Gastrocnemius medialis (tissue), 4 donors: ENCODE measurements around the gene CFAP141. TPM values are rescaled to one million over a fixed set of nuclear protein-coding genes. Genes with fewer than 3 reads are reported as not detected.

Experiments used
- ATAC-seq, 2 donors: fragments of 150-250 bp; one replicate each; pipeline ENCODE4 v1.9.1; 2016
- DNase-seq, 2 donors: peaks; one replicate each; pipeline ENCODE4 v3.0.0-alpha.2; 2019
- H3K27ac ChIP-seq, 4 donors: fragments of 200-600 bp; sonication (generic); 1 replicate in 1 of 4; 2 replicates in 3 of 4; pipeline ENCODE4 v1.5.1; 2016 to 2018; ENCODE audit warnings: mild to moderate bottlenecking in 2 of 4, moderate library complexity in 1 of 4
- H3K27me3 ChIP-seq, 3 donors: fragments of 200-600 bp; sonication (generic) in 2 of 3; 1 replicate in 1 of 3; 2 replicates in 2 of 3; pipeline versions ENCODE4 v1.5.1 to v1.6.0; 2016 to 2019; ENCODE audit warnings: mild to moderate bottlenecking in 1 of 3, moderate library complexity in 1 of 3
- H3K36me3 ChIP-seq, 2 donors: fragments of 200-600 bp; sonication (generic) in 1 of 2; one replicate each; pipeline ENCODE4 v1.5.1; 2017 to 2018
- H3K4me1 ChIP-seq, 2 donors: fragments of 200-600 bp; sonication (generic) in 1 of 2; one replicate each; pipeline ENCODE4 v1.5.1; 2016 to 2017; ENCODE audit warnings: mild to moderate bottlenecking in 2 of 2
- H3K4me3 ChIP-seq, 4 donors: fragments of 200-600 bp; sonication (generic) in 3 of 4; 1 replicate in 1 of 4; 2 replicates in 3 of 4; pipeline ENCODE4 v1.5.1; 2016 to 2019; ENCODE audit warnings: mild to moderate bottlenecking in 2 of 4
- H3K9me3 ChIP-seq, 3 donors: fragments of 200-600 bp; sonication (generic) in 2 of 3; 1 replicate in 1 of 3; 2 replicates in 2 of 3; pipeline ENCODE4 v1.5.1; 2016 to 2019
- POLR2A ChIP-seq, 2 donors: fragments of 450-650 bp; IDR thresholded peaks; one replicate each; pipeline ENCODE4 v1.6.1; 2017; ENCODE audit warnings: antibody characterized with exemption in 2 of 2, mild to moderate bottlenecking in 2 of 2, moderate library complexity in 2 of 2
- in situ Hi-C, 4 donors: fragments of 200-750 bp; cut with MboI; loops; one replicate each; pipeline versions ENCODE4 v1.15.0 to v1.8.0; 2017; ENCODE audit warnings: low sequenced_read_pairs in 4 of 4
- intact Hi-C: fragments of 100-400 bp; cut with DNase I; formaldehyde crosslinking; loops from one replicate; pipeline ENCODE4 v1.15.1; 2023; ENCODE audit warnings: low total_unique reads
- total RNA-seq, 4 donors: library from RNA; depleted of rRNA; stranded (reverse); fragments of >200 nt; gene quantifications; one replicate each; pipeline versions ENCODE4 v1.1.0 to v1.2.3, GENCODE V29; 2016
- TF ChIP-seq, protein P1 (sequence below), 5 experiments: fragments of 450-650 bp in 3 of 5; fragments of 200-600 bp in 2 of 5; sonication (generic) in 2 of 5; IDR thresholded peaks in 4 of 5; conservative IDR thresholded peaks in 1 of 5; 1 replicate in 4 of 5; 2 replicates in 1 of 5; pipeline ENCODE4 v1.5.1; 2016 to 2019; ENCODE audit warnings: antibody characterized with exemption in 5 of 5, mild to moderate bottlenecking in 3 of 5, moderate library complexity in 3 of 5

The CFAP141 gene
- total RNA-seq, 4 donors from 2014 or later, result not detected

DNA sequence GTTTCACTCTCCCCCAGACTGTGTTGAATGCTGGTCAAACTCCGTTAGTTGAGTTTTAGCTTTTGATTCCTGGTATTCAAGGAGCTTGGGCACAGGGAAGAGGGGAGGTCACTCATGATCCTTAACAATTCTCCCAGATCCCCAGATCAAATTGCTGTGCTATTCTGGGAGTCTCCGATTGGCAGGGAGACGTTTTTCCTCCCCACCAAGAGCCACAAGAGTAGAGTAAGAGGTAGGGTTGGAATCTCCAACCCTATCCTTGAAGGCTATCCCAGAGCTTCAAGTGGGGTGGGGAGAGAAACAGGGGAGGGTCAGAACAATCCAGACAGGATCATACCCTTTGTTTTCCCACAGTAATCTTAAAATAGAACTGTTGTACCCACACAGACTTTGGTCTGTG lies 13.7 kb downstream of the CFAP141 start:
- TF ChIP-seq POLR2A (IDR thresholded peaks at IDR 0.05), result no peak
- TF ChIP-seq, protein P1, sequence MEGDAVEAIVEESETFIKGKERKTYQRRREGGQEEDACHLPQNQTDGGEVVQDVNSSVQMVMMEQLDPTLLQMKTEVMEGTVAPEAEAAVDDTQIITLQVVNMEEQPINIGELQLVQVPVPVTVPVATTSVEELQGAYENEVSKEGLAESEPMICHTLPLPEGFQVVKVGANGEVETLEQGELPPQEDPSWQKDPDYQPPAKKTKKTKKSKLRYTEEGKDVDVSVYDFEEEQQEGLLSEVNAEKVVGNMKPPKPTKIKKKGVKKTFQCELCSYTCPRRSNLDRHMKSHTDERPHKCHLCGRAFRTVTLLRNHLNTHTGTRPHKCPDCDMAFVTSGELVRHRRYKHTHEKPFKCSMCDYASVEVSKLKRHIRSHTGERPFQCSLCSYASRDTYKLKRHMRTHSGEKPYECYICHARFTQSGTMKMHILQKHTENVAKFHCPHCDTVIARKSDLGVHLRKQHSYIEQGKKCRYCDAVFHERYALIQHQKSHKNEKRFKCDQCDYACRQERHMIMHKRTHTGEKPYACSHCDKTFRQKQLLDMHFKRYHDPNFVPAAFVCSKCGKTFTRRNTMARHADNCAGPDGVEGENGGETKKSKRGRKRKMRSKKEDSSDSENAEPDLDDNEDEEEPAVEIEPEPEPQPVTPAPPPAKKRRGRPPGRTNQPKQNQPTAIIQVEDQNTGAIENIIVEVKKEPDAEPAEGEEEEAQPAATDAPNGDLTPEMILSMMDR (IDR thresholded peaks at IDR 0.05 in 4 of 5, conservative IDR thresholded peaks at IDR 0.05 in 1 of 5), result no peak
- H3K9me3 ChIP-seq, result no peaks in the 10 kb centered on the region
- DNase-seq (peak in 1 of 2 donors; percentile 54), ATAC-seq (peak; percentile 17 to 28)
- in situ Hi-C loops, result loop anchor here in 2 of 4 donors (10.0 kb wide), 1 partner anchor 82 kb away; the partner anchor contains the start of gene HAX1 (in 2 of the 2)
- H3K36me3 ChIP-seq, result no peaks in the 10 kb centered on the region
- peaks cover 21 to 24% of the 10 kb centered on the region in 2 donors for H3K4me1 ChIP-seq
- H3K27me3 ChIP-seq, result no peaks in the 10 kb centered on the region
- intact Hi-C loops, result loop anchor here (5.0 to 10.0 kb wide), 2 partner anchors 225 to 362 kb away; partner anchors contain the start of gene UBE2Q1
- peak overlapping the region in 3 of 4 donors; percentile 11 to 59 (median 46) for H3K4me3 ChIP-seq
- H3K27ac ChIP-seq, result peak overlapping the region; percentile 86 to 93 (median 90)

DNA sequence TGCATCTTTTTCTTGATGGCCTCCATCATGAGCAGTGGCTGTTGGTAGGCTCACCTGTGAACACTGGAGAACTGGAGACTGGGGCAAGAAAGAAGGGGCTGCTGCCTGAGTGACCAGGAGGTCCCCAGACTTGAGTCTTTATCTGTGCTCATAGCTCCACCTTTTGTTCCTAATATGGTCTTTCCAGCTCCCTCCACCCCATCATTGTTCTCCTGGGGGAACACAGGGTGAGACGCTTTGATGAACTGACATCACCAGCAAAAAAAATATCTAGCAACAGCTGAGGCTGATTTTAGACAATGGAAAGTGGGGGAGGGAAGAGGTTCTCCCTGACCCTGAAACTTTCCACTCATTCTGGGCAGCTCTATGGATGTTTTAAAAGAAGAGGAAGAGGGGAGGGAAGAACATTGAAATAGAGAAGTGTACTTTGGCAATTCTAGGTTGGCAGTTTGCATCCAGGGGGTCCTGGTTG lies 14.1 kb downstream of the CFAP141 start, which contains the start of gene TPM3:
Gene TPM3, minus strand, starts transcription at position 111 of the 472 bp plus-strand sequence. Its CDS starts 82 bp downstream, at position 29.
- TF ChIP-seq, protein P1 (IDR thresholded peaks at IDR 0.05 in 4 of 5, conservative IDR thresholded peaks at IDR 0.05 in 1 of 5), result no peak
- TF ChIP-seq POLR2A (IDR thresholded peaks at IDR 0.05), result peak; percentile 80 to 81
- Histone ChIP-seq H3K36me3 (no peaks in the 10 kb centered on the region), H3K27me3 (no peaks in the 10 kb centered on the region), H3K4me3 (peak within 1 kb of the TSS; percentile 46 to 62 (median 58)), H3K9me3 (no peaks in the 10 kb centered on the region), H3K4me1 (peaks cover 20 to 25% of the 10 kb centered on the region in 2 donors), H3K27ac (peak within 1 kb of the TSS; percentile 86 to 93 (median 90))
- intact Hi-C loops (loop anchor here (5.0 to 10.0 kb wide), 2 partner anchors 225 to 363 kb away; partner anchors contain the start of gene UBE2Q1), in situ Hi-C loops (loop anchor here in 2 of 4 donors (10.0 kb wide), 1 partner anchor 83 kb away; the partner anchor contains the start of gene HAX1 (in 2 of the 2))
- peak; percentile 63 to 86 for DNase-seq
- ATAC-seq, result peak; percentile 57 to 62

DNA sequence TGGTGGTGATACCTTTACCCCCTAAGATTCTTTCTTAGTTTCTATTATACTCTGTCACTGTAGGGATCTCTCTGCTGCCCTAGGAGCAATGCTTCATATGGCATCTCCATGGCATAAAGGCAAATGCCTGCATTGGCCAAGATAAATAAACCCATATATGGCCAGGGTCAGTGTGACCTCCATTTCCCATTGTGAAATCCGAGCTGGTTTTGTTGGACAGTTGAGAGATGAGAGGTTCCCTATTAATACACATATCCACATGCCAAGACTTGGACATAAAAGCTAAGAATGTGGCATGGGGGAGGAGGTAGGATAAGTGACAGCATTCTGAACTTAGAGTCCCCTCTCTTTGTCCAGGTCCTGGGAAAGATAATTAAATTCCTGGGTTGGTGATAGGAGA lies 15.6 kb downstream of the CFAP141 start:
- H3K27ac ChIP-seq, result peak overlapping the region; percentile 86 to 93 (median 90)

DNA sequence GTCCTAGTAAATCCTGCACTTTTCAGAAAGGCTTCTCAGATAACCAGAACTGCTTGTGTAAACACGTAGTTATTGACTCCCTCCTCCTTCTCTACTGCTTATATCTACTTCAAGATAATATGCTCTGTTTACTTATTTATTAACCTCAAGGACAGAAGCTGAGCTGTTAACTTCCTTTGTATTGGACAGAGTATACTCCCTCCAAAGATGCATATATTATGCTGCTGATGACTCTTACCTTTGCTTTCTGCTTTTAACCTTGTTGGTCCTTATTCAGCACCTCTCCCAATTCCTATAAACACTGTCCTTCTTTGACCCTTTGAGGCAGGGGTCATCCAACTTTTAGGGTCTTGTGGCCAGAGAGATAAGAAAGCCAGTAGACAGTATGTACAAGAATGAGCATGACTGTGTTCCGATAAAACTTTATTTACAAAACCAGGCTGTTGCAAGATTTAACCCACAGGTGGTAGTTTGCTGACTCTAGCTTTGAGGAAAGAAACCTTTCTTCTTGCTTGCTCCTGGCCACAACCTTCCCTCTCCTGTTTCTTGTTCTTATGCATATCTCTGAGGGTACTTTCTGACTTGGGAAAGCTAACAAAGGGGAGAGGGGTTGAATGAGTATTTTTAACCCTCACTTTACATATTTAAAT lies 19.2 kb downstream of the CFAP141 start:
- H3K9me3 ChIP-seq, result no peaks in the 10 kb centered on the region
- in situ Hi-C loops, result loop anchor here in 1 of 4 donors (10.0 kb wide), 1 partner anchor 88 kb away; the partner anchor contains the start of gene HAX1
- intact Hi-C loops, result loop anchor here (10.0 kb wide), 1 partner anchor 192 kb away; the partner anchor contains the start of gene RPS27
- no peaks in the 10 kb centered on the region for H3K27me3 ChIP-seq
- ATAC-seq (no peak), DNase-seq (no peak)
- TF ChIP-seq, protein P1 (IDR thresholded peaks at IDR 0.05 in 4 of 5, conservative IDR thresholded peaks at IDR 0.05 in 1 of 5), result no peak
- TF ChIP-seq POLR2A (IDR thresholded peaks at IDR 0.05), result no peak
- no peak overlapping the region for H3K4me3 ChIP-seq
- H3K4me1 ChIP-seq, result peaks cover 23 to 26% of the 10 kb centered on the region in 2 donors
- no peaks in the 10 kb centered on the region for H3K36me3 ChIP-seq
- peak overlapping the region; percentile 86 to 93 (median 90) for H3K27ac ChIP-seq

More for the DNA sequence above, 15.6 kb downstream of the CFAP141 start:
- Histone ChIP-seq H3K4me3 (peak overlapping the region; percentile 46 to 62 (median 58)), H3K36me3 (no peaks in the 10 kb centered on the region), H3K27me3 (no peaks in the 10 kb centered on the region), H3K9me3 (no peaks in the 10 kb centered on the region), H3K4me1 (peaks cover 18 to 32% of the 10 kb centered on the region in 2 donors)
- ATAC-seq (peak; percentile 60 to 80), DNase-seq (peak; percentile 64 to 83)
- in situ Hi-C loops (loop anchor here in 2 of 4 donors (10.0 kb wide), 1 partner anchor 84 kb away; the partner anchor contains the start of gene HAX1 (in 2 of the 2)), intact Hi-C loops (loop anchor here (5.0 to 10.0 kb wide), 2 partner anchors 227 to 364 kb away; partner anchors contain the start of gene UBE2Q1)
- TF ChIP-seq, protein P1 (IDR thresholded peaks at IDR 0.05 in 4 of 5, conservative IDR thresholded peaks at IDR 0.05 in 1 of 5), result no peak
- TF ChIP-seq POLR2A (IDR thresholded peaks at IDR 0.05), result peak; percentile 19 to 67
